Fibroblast of lung (primary cell): ENCODE results near the gene CCDC116.

ENCODE experiments used
- EZH2 ChIP-seq: IDR thresholded peaks from 2 replicates; pipeline ENCODE4 v1.5.1; 2012; ENCODE audit warnings: low read length, control low read depth, mild to moderate bottlenecking; ENCODE audit errors: missing control alignments
- TF ChIP-seq, protein P1 (sequence below), 2 donors: IDR thresholded peaks in 1 of 2; conservative IDR thresholded peaks in 1 of 2; 1 replicate in 1 of 2; 2 replicates in 1 of 2; pipeline ENCODE4 v1.5.1; 2011 to 2012; ENCODE audit warnings: low read length in 2 of 2, control low read depth in 1 of 2, inconsistent platforms in 1 of 2, low read depth in 1 of 2, mild to moderate bottlenecking in 1 of 2

DNA sequence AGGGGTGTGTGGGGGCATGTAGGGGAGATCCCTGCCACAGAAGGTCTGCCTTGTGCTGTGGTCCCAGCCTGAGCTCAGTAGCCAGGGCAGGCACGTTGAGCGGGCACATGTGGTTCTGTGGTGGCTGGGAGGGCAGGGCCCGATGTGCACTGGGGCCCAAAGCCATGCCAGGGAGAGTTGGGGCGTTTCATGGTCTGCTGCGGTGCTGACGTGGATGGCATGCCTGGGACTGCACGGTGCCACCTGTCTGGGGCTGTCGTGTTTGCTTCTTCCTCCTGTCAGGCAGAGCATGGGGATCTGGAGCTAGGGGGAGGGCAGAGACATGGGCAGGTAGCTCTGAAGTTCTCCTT is 52.6 kb downstream of the CCDC116 start:
- TF ChIP-seq, protein P1, sequence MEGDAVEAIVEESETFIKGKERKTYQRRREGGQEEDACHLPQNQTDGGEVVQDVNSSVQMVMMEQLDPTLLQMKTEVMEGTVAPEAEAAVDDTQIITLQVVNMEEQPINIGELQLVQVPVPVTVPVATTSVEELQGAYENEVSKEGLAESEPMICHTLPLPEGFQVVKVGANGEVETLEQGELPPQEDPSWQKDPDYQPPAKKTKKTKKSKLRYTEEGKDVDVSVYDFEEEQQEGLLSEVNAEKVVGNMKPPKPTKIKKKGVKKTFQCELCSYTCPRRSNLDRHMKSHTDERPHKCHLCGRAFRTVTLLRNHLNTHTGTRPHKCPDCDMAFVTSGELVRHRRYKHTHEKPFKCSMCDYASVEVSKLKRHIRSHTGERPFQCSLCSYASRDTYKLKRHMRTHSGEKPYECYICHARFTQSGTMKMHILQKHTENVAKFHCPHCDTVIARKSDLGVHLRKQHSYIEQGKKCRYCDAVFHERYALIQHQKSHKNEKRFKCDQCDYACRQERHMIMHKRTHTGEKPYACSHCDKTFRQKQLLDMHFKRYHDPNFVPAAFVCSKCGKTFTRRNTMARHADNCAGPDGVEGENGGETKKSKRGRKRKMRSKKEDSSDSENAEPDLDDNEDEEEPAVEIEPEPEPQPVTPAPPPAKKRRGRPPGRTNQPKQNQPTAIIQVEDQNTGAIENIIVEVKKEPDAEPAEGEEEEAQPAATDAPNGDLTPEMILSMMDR (conservative IDR thresholded peaks at IDR 0.05 in 1 of 2, IDR thresholded peaks at IDR 0.05 in 1 of 2; ENCODE audit: low read depth in 1 of 2, low read length in 2 of 2): no peak
- no peak for TF ChIP-seq EZH2
